Pancreas (tissue), 10 donors: ENCODE measurements around the gene SGMS1. TPM values are rescaled to one million over a fixed set of nuclear protein-coding genes. Genes with fewer than 3 reads are reported as not detected.

Experiments used
- ATAC-seq, 4 donors: fragments of 200-7000 bp; cut with Tn5 transposase; one replicate each; pipeline versions ENCODE4 v1.8.0 to v1.9.1; 2020; ENCODE audit warnings: mild to moderate bottlenecking in 4 of 4, moderate library complexity in 4 of 4
- DNase-seq, 6 donors: peaks; one replicate each; pipeline ENCODE4 v3.0.0-alpha.2; 2020
- FAIRE-seq: peaks from 2 replicates; lab custom pipeline; 2012; peaks lifted over from hg19 to GRCh38; lab: Jason Lieb, UNC
- H3K27ac ChIP-seq, 4 donors: fragments of 200-600 bp; sonication (generic); 1 replicate in 3 of 4; 2 replicates in 1 of 4; pipeline versions ENCODE4 v1.5.0 to v1.8.0; 2020
- H3K27me3 ChIP-seq, 4 donors: fragments of 200-600 bp; one replicate each; pipeline ENCODE4 v1.8.0; 2021
- H3K36me3 ChIP-seq, 3 donors: fragments of 200-600 bp; sonication (generic) in 1 of 3; one replicate each; pipeline versions ENCODE4 v1.5.0 to v1.8.0; 2020 to 2021
- H3K4me1 ChIP-seq, 3 donors: fragments of 200-600 bp; one replicate each; pipeline ENCODE4 v1.8.0; 2021
- H3K4me3 ChIP-seq, 4 donors: fragments of 200-600 bp; sonication (generic) in 2 of 4; one replicate each; pipeline versions ENCODE4 v1.5.0 to v1.8.0; 2020 to 2021
- H3K9me3 ChIP-seq, 4 donors: fragments of 200-600 bp; one replicate each; pipeline ENCODE4 v1.8.0; 2021
- WGBS, 2 donors: extraction: QIAGEN DNeasy Blood & Tissue Kit; methylation state at CpG; one replicate each; pipeline ENCODE4 v1.1.7; 2013; 5-methylcytosine and 5-hydroxymethylcytosine counted together
- intact Hi-C, 3 donors: fragments of 100-400 bp; cut with DNase I; formaldehyde crosslinking; loops; one replicate each; pipeline versions ENCODE4 v1.11.1 to v1.14.2; 2022
- polyA plus RNA-seq, 2 donors: library from polyadenylated mRNA; stranded (reverse); fragments of 200-250 nt; gene quantifications; one replicate each; pipeline ENCODE4 v1.2.3, GENCODE V29; 2013
- total RNA-seq, 6 donors: library from RNA; stranded (reverse); fragmentation: NEBNext Ultra II Directional in 4 of 6; extraction: Animal tissue kit (Norgen Biotek cat#: 25700) in 4 of 6; gene quantifications; one replicate each; pipeline versions ENCODE4 v1.2.1 to v1.2.4, GENCODE V29; 2021 to 2023
- TF ChIP-seq, protein P1 (sequence below), 4 donors: fragments of 200-600 bp; sonication (generic) in 3 of 4; IDR thresholded peaks; one replicate each; pipeline versions ENCODE4 v1.5.0 to v1.8.0; 2021; ENCODE audit warnings: antibody characterized with exemption in 4 of 4
- donor health status: healthy with polysubstance abuse.
- donor health status: DM: no; HTN: no; CAD: no; lungs with moderate emphysema.
- donor health status: DM: no; HTN: no; CAD: no.
- donor health status: control.
- donor health status: control.
- donor health status: Bipolar disorder and iron deficiency.
- donor health status: DM: yes; HTN: yes; CAD: no.
- donor health status: DM: no; HTN: no; CAD: no.
- donor health status: DM: no; HTN: no; CAD: no.
- donor health status: DM: yes; HTN: yes; CAD: no.

The SGMS1 gene
- total and polyA plus RNA-seq, 8 donors: 4.8 to 21.6 (median 13.2) TPM

DNA sequence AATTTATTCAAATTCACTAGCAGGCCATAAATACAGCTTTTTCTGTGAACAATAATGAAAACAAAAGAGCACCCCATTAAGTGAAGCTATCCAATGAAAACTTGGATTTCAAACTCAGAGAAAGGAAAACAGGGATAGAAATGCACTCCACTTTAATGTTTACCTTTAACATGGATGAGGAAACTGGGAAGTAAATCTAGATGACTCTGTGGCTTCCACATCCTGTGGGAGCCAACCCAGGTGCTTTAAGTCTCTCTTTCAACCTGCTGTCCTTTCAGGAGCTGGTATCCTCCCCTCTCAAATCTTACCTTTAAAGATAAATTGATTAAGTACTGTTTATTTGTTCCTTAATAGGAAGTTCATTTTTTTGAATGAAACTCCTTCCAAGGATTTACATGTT, 21.5 kb upstream of the SGMS1 start:
- Histone ChIP-seq H3K27me3 (no peaks in the 10 kb centered on the region), H3K4me1 (no peaks in the 10 kb centered on the region), H3K36me3 (no peaks in the 10 kb centered on the region), H3K27ac (no peak overlapping the region), H3K4me3 (no peak overlapping the region), H3K9me3 (no peaks in the 10 kb centered on the region)
- FAIRE-seq (no peak), DNase-seq (no peak), ATAC-seq (no peak)
- intact Hi-C loops: no loop called here
- TF ChIP-seq, protein P1, sequence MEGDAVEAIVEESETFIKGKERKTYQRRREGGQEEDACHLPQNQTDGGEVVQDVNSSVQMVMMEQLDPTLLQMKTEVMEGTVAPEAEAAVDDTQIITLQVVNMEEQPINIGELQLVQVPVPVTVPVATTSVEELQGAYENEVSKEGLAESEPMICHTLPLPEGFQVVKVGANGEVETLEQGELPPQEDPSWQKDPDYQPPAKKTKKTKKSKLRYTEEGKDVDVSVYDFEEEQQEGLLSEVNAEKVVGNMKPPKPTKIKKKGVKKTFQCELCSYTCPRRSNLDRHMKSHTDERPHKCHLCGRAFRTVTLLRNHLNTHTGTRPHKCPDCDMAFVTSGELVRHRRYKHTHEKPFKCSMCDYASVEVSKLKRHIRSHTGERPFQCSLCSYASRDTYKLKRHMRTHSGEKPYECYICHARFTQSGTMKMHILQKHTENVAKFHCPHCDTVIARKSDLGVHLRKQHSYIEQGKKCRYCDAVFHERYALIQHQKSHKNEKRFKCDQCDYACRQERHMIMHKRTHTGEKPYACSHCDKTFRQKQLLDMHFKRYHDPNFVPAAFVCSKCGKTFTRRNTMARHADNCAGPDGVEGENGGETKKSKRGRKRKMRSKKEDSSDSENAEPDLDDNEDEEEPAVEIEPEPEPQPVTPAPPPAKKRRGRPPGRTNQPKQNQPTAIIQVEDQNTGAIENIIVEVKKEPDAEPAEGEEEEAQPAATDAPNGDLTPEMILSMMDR (IDR thresholded peaks at IDR 0.05): no peak

DNA sequence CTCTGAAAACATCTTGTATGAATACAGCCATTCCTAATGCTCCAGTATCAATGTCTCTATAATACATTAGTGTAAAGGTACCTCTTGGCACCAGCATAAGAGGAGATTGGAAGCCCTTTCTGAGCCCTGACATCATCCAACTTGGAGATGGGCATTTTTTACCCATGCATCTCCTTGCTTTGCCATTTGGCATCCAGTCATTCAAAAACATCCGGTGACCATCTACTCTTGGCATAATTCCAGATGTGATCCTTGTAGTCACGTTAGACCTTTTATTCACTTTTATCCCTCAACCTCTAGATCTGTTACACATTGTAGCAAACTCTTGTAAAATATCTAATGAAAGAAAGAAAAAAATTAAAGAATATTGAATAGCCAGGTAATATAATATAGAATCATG, 17.9 kb upstream of the SGMS1 start:
- DNase-seq: no peak
- no peak overlapping the region for H3K4me3 ChIP-seq
- WGBS, 2 donors: 51 to 65% methylated on average over 2 of the region's 2 CpGs
- TF ChIP-seq, protein P1 (IDR thresholded peaks at IDR 0.05): no peak
- no peaks in the 10 kb centered on the region for H3K9me3 ChIP-seq
- intact Hi-C loops: no loop called here
- H3K27me3 ChIP-seq: no peaks in the 10 kb centered on the region
- H3K27ac ChIP-seq: no peak overlapping the region
- H3K4me1 ChIP-seq: no peaks in the 10 kb centered on the region
- no peaks in the 10 kb centered on the region for H3K36me3 ChIP-seq
- no peak for FAIRE-seq
- ATAC-seq: no peak

DNA sequence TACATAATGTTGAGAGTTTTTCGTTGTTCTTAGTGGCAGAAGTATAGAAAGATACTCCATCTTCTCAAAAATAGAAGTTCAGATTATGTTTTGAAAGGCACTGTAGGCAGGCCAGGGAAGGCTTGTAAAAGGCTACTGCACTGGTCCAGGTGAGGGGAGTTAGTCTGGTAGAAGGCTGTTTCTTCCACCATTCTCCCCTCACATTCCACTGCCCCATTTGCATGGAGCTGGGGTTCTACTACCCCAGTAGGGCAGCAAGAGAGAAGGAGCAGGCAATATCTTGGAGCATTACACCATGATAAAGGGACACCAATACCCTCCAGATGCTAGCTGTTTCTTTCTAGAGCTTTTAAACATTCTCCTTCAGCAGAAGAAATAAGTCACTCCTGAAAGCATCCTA, 16.5 kb upstream of the SGMS1 start:
- FAIRE-seq: no peak
- Histone ChIP-seq H3K36me3 (no peaks in the 10 kb centered on the region), H3K4me1 (no peaks in the 10 kb centered on the region), H3K27me3 (no peaks in the 10 kb centered on the region), H3K27ac (no peak overlapping the region), H3K4me3 (no peak overlapping the region), H3K9me3 (no peaks in the 10 kb centered on the region)
- intact Hi-C loops: no loop called here
- no peak for ATAC-seq
- no peak for DNase-seq
- TF ChIP-seq, protein P1 (IDR thresholded peaks at IDR 0.05): no peak
- WGBS, 2 donors: 79% methylated on average over 1 of the region's 1 CpG

DNA sequence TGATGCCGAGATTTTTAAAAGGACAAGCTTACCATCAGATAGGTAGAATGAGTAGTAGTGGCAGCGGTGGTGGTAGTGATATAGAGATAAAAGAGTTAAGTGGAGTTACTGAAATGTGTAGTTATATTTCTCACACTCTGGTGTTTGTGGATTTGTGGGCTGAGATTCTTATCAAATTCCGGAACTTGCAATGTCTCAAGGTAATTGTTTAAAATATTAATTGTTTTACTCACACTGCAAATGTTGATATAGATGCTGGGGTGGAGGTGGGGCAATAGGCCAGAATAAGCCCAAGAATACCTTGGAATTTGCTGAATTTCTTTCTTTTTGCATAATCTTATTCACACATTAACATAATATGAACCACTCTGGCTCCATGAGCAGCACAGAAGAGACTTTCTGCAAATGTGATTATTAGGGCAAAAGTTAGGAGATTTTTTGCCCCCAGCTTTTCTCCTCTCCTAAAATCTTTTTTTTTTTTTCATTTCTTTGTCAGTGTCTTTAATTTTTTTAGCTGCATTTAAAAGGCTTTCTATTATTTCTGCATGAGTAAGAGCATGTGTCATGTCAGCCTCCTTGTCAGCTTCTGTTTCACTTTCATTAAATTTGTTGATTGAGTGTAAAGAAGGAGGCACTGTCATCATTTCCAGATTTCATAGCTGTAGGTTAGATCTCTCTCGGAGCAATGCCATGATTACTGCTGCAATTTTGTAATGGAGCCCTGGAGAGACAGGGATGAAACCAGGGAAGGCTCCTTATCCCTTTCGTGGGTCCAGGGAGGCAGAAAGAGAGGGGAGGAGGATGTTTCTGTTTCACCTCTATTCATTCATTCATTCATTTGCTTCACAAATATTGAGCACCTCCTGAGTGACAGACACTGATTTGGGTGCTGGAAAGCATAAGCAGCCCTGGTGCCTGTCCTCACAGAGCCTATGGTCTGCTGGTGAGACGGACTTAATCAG, 13.1 kb upstream of the SGMS1 start:
- FAIRE-seq (no peak), DNase-seq (no peak), ATAC-seq (peak in 1 of 4 donors; percentile 37)
- Histone ChIP-seq H3K27ac (no peak overlapping the region), H3K4me3 (no peak overlapping the region), H3K4me1 (no peaks in the 10 kb centered on the region), H3K27me3 (no peaks in the 10 kb centered on the region), H3K9me3 (no peaks in the 10 kb centered on the region), H3K36me3 (no peaks in the 10 kb centered on the region)
- TF ChIP-seq, protein P1 (IDR thresholded peaks at IDR 0.05): no peak
- intact Hi-C loops: no loop called here
- WGBS, 2 donors: 82 to 87% methylated on average over 6 of the region's 6 CpGs

DNA sequence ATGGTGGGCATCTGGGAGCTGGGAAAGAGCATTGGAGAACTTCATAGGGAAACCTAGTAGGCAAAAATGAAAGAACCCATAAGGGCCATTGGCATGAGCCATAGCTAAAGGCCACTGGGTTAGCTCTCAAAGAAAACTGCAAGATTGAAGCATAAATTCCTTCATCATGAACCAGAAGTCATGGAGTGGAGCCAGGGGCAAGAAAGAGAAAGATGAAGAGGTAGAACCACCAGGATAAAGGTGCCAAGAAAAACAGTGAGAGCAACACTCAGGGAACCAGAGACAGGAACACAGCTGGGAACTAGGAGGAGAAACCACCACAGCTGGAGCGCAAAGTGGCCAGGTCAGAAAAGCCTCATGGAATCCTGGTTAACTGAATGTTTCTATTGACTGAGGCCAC, 11.5 kb upstream of the SGMS1 start:
- Histone ChIP-seq H3K4me1 (no peaks in the 10 kb centered on the region), H3K36me3 (no peaks in the 10 kb centered on the region), H3K9me3 (no peaks in the 10 kb centered on the region), H3K4me3 (no peak overlapping the region), H3K27ac (no peak overlapping the region), H3K27me3 (no peaks in the 10 kb centered on the region)
- DNase-seq (no peak), ATAC-seq (no peak), FAIRE-seq (no peak)
- 92 to 100% methylated on average over 1 of the region's 1 CpG for WGBS, 2 donors
- intact Hi-C loops: no loop called here
- TF ChIP-seq, protein P1 (IDR thresholded peaks at IDR 0.05): no peak
